Stimulated activated CD4-positive, alpha-beta T cell treated with anti-CD3 and anti-CD28 coated beads, Interleukin-12 subunit alpha, Interleukin-12 subunit beta, amount 100 ng/mL, for 24 hours (primary cell): ENCODE results near the gene LIN52.
A peak's percentile ranks its signal among the peaks of the same experiment; 100 is the strongest.

ENCODE experiments used
- DNase-seq, 2 experiments: peaks; one replicate each; pipeline ENCODE4 v3.0.0-alpha.2; 2020; ENCODE audit warnings: low read depth in 2 of 2

LIN52 gene, protein sequence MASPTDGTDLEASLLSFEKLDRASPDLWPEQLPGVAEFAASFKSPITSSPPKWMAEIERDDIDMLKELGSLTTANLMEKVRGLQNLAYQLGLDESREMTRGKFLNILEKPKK

DNA sequence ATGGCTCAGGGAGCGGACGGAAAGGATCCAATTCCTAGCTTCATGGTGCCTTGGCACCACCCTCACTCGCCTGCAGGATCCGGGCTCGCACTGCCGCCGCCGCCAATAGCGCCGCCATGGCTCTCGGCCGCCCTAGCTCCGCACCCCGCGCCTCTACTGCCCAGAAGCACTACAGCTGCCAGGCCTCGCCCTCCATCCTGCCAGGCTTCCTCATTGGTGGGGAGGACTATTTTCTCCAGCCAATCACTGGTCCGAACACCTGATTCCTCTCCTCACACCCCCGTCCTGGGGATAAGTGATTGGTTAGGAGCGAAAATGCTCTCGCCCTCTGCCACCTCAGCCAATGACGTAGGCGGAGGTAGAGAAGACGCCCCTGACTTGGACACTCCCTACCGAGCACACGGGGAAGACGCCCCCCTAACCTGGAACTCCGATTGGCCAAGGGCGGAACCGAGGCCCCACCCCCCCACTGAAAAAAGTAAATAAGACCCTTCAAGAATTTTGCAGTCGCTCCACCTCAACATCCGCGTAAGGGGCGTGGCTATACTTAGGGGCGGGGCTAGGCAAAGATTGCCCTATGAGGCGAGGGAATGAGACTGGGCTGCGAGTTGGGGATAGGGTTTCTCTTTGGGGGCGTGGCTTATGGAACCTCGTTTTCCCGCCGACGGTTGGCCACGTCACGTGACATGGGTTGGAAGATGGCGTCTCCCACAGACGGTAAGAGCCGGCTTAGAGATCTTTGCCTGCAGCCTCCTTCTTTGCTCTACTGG lies at the start of gene LIN52, which contains the start of gene ALDH6A1:
TSS of gene LIN52 (plus strand) at position 680 of the 770 bp plus-strand sequence. CDS start at position 699, 19 bp downstream.
TSS of gene ALDH6A1 (minus strand) at position 177 of the 770 bp plus-strand sequence. CDS start at position 118, 59 bp downstream.
- DNase-seq = peak; percentile 99 to 100

DNA sequence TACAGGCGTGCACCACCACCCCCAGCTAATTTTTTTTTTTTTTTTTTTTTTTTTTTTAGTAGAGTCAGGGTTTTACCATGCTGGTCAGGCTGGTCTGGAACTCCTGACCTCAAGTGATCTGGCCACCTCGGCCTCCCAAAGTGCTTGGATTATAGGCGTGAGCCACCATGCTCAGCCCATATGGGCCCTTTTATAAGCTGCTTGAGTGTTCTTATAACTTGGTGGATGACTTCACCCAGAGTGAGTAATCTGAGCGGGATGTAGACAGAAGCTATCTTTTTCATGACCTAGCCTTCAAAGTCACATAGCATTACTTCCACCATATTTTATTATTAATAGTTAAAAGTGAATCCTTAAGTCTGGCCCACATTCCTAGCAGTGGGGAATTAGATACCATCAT lies 49.2 kb upstream of the LIN52 start:
- DNase-seq = no peak

DNA sequence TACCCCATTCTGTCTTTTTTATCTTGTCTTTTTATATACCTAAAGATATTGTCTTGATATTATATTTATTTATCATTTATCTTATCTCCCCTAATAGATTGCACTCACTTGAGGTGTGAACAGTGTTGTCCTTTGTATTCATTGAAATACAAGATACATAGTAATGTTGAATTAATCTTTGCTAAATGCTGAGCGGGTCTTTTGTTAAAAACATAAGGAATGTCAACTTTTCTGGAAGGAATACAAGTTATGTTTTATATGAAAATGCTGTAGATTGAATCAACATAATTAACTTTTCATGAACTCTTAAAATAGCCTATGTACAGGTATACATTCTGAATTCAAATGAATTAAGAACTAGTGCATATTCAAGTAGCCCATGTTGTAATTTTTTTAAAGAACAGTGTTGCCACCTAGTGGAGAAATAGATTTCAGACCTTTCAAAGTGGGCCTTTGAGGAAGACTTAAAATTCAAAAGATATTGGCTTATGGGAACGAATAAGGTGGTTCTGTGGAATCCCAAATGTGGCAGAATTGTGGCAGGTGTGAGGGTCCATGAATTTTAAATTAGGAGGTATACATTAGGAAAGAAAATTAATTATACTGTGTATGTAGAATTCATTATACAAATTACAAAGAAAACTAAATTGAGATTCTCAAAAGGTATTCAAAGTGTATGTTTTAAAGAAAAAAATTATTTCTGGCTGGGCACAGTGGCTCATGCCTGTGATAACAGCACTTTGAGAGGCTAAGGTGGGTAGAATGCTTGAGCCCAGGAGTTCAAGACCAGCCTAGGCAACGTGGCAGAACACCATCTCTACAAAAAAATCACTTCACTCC lies 46.5 kb upstream of the LIN52 start:
- DNase-seq = no peak

DNA sequence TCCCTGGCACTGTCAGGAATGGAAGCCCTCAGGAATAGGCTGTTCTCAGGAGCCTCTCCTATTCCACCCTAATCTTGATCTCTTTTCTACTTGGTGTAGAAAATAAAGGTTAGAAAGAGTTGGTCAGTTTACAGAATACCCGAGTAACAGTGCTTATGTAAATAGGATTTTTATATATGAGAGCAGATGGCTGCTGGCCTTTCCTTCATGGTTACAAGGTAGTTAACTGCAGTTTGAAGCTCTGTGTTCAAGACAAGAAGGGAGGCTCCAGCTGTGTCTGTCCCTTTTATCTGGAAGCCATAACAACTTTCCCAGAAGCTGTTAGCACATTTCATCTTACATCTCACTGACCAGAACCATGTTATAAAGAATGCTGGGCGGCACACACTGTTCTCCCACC lies 42.5 kb upstream of the LIN52 start:
- DNase-seq = no peak

DNA sequence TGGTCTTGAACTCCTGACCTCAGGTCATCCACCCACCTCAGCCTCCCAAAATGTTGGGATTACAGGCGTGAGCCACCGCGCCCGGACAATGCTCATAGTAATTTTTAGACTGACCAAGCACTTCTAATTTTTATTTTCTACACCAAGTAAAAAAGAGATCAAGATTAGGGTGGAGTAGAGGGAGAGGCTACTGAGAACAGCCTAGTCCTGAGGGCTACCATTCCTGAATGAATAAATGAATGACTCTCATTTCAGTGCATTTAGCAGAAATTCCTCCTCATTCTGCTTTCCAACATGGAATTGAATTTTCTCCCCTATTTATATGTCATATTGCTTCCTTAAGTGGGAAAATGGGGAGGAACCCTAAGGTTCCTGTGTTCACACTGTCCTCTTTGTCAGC lies 39.2 kb upstream of the LIN52 start:
- DNase-seq = no peak

DNA sequence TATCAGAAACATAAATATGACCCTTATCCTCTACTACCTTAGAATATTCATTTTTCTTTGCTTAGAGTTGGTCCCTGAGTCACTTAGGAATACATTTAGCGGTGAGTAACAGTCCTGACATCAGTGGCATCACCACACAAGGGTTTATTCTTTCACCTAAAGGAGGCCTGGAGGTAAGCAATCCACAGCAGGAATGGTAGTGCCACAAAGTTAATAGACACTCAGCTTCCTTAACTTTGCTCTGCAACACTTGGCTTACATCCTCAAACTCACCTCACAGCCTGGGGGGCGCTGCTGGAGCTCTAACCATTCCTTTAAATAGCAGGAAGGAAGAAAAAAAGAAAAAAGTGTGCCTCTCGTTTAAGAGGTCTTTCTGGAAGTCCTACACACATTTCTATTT lies 36.5 kb upstream of the LIN52 start:
- DNase-seq = no peak

DNA sequence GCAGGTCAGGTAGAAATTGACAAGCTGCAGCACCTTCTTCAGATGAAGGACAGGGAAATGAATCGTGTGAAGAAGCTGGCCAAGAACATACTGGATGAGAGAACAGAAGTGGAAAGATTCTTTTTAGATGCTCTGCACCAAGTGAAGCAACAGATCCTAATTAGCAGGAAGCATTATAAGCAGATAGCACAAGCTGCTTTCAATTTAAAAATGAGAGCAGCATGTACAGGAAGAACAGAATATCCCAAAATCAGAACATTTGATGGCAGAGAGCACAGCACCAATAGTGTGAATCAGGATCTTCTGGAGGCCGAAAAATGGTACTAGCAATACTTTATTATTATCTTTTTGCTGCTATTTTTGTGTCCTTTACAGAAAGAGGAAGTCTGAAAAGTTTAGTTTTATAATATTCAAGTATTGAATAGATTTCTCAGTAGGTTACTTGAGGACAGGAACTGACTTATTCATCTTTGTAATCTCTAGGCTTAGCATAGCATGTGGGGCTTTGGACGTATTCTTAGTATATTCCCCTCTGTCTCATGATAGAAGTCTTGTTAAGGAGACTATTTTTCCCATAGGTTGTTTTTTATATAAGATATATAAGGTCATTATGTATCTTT lies 34.8 kb upstream of the LIN52 start:
- DNase-seq = no peak

DNA sequence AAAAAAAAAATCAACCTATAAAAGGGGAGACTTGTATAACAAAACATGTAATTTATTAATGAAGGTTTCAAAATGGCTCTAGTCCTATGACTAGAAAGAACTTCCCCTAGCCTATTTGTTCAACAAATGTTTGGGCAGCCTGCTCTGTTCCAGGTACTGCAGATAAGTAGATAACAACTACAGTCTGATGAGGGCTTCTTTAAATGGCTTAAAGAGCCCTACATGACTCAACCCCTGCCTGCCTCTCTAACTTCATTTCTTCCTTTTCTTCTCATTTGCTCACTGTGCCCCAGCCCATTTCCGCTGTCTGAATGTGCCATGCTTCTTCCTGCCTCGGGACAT lies 22.0 kb upstream of the LIN52 start:
- DNase-seq = no peak

DNA sequence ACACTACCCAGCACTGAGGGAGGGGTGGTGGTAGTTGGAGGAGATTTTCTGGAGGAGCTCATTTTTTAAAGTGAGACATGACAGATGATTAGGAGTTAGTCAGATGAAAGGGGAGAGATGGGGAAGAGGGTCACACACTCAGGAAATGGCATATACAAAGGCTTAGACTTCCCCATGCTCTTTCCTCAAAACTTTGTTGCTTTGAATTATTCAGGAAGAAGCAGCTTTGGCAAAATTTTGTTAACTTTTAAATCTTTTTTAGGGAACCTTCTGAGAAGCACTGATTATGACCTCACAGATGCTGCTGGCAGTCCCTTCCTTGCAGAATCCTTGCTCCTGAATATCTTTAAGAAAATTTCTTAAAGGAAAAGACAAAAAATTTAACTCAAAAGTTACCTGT lies 20.3 kb upstream of the LIN52 start:
- DNase-seq = no peak

DNA sequence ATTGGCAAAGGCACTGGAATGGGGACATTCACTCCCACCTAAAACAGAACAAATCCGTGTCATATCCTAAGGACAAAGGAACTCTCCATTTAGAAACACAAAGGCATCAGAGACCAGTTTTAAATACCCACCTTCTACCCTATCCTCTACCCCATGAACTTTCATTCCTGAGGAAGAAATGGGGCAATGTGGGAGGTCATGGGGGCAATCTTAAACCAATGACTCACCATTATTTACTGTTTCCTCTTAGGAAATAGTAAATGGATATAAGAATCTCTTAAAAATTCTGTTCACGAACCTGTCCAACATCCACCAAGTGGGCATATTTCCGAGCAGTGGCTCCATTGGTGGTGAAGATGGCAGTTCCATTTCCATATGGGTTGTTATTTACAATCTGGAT lies 19.9 kb upstream of the LIN52 start:
- DNase-seq = no peak

DNA sequence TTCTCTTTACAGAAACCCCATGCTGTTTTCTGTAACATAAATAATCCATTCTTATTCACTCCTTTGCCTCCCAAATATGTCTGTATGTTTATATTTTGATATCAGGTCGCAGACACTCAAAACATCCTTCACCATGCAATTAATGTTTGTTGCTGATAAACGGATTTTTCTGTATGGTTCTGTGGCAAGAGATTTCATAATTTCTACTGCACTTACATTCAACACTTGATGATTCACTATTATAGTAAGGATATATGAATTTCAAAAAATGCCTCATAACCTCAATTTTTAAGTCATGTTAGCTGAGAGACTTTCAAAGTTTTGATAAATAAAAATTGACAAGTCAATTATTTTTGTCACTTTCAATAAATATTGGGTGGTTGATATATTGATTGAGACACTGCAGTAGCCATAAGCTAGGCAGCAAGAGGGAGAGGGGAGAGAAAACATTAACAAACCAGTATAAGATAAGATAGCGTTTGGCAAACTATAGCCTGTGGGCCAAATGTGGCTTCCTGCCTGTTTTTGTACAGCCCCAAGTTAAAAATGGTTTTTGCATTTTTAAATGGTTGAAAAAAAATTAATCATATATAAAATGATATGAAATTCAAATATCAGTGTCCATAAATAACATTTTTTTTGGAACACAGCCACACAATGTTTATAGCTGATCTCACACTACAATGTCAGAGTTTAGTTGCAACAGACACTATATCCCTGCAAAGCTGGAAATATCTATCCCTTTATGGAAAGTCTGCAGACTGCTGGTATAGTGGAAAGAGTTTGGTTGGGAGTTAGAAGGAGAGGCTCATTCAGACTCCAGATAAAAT lies 18.8 kb upstream of the LIN52 start:
- no peak for DNase-seq

DNA sequence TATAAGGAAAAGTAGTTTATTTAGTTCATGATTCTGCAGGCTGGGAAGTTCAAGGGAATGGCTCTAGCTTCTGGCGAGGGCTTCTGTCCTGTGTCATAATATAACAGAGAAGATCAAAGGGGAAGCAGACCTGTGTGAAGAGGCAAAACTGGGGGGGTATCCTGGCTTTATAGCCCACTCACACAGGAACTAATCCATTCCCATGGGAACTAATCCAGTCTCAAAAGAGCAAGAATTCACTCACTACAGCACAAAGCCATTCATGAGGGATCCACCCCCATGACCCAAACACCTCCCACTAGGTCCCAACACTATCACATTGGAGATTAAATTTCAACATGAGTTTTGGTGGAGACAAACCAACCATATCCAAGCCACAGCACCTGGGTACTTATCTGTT lies 7.4 kb upstream of the LIN52 start:
- DNase-seq = no peak

DNA sequence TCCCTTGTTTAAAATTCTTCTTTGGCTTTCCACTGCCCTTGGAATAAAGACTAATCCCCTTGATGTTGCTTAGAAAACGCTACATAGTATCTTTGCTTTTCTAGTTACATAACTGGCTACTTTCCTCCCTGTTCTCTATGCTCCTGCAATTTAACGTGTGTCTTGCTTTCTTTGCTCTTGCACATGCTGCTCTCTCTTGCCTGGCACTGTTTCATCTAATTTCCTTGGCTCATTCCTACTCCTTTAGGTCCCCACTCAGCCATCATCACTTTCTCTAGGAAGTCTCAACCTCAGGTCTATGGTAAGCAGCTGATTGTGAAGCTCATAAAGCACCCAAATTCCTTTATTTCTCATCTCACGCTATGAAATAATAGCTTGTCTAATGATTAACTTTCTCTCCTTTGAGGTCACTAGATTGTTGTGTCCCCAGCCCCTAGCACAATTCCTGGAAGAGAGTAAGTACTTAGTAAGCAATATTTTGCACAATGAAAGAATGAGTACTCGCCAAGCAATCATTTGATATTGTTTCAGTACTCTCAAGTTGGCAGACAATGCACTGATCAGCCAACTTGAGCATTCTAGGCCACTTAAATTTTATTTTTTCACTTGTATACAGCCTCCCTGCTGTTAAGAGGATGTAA lies 3.8 kb upstream of the LIN52 start:
- DNase-seq = no peak

DNA sequence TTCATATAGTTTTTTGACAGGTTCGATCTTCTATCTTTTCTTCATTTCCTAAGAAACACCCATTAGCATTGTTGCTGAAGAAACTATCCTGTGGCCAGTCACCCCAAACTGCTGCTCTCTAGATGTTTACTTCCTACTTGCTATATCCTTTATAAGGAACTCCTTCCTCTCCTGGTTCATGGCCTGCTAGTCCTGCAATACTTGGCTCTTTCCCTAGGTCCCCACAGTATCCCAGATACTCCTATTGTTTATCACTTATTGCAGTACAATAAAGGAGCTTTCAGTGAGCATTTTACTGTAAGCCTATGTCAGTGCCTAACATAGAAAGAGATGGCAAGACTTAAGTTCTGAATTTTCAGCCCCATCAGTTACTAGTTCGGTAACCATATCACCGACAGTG lies 3.3 kb upstream of the LIN52 start:
- DNase-seq = no peak

DNA sequence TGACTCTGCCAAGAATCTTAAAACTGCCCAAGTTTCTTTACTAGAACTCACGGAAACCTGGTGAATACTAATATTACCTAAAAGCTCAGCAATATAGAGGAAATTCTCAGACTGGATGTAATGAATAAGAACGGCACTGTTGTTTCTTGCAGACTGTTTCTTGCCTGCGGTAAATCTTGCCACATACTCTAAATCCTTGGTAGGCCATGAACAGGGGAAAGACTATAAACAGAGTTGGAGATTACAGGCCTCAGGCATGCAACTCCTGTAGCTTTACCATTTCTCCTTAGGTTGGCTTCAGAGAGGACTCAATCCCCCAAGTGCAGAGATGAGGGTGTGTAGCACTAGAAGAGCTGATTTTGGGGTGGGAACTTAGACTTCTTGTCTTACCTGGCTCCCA lies 1.6 kb upstream of the LIN52 start:
- no peak for DNase-seq

DNA sequence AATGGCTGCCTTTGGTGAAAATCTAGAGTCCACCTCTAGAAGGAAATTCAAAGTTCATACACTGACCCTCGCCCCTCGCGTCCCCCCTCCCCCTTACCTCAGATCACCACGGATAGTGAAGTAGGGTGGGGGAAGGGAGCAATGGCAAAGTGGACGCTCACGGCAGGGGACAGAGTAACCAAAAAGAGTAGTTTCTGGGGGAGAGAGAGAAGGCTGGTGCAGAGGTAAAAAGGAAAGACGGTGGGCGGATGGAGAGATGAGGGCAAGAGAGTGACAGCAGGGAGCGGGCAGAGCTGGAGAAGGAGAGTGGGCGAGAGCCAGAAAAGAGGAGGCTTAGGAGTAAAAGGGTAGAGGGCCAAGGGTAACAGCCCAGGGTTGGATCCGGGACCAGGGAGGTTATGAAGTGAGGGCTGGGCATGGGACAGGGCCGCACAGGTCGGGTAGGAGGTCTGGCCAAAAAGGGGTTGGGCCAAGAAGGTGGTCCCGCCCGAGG lies 926 bp upstream of the LIN52 start:
- DNase-seq = no peak

DNA sequence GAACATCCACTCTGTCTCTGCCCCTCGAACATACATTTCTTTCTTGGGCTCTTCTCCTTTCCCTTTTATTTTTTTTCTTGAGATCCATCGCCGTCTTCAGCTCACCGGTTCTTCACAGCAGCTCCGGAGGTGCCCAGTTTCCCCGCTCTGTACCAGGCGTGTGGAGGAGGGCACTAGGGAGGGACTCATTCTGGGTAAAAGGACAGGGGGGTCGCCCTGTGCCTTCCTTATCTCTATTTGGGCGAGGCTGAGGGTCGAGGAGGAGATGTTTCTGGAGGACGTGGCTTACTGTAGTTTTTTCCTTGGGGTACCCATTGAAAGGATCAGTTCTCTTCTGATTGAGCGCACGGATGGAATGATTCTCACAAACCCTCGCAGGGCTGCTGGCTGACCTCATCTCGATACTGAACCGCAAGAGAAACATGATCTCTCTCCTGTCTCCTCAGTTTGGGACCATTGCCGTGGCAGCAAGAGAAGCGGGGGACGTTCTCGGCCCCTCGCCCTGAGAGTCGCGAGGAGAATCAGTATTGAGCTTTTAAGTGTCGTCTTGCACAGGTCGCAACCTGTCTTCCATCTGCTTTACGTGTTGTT lies 386 bp downstream of the LIN52 start:
- peak in 1 of 2 experiments; percentile 7 for DNase-seq

DNA sequence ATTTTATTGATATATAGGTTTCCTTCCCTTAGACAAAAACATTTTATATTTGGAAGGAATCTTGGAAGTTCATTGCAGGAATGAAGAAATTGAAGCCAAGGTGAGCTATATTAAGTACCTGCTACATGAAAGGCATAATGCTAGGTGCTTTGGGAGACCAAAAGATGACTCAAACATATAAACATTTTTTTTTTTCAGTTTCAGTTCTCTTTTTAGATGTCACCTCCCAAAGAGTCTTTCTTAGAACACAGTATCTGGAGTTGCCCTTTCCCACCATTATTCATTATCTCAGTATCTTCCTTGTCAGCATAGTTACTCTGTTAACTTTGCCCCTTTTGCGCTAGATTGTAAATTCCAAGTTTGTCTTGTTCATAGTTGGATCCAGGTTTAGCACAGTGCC lies 1.1 kb downstream of the LIN52 start:
- no peak for DNase-seq

DNA sequence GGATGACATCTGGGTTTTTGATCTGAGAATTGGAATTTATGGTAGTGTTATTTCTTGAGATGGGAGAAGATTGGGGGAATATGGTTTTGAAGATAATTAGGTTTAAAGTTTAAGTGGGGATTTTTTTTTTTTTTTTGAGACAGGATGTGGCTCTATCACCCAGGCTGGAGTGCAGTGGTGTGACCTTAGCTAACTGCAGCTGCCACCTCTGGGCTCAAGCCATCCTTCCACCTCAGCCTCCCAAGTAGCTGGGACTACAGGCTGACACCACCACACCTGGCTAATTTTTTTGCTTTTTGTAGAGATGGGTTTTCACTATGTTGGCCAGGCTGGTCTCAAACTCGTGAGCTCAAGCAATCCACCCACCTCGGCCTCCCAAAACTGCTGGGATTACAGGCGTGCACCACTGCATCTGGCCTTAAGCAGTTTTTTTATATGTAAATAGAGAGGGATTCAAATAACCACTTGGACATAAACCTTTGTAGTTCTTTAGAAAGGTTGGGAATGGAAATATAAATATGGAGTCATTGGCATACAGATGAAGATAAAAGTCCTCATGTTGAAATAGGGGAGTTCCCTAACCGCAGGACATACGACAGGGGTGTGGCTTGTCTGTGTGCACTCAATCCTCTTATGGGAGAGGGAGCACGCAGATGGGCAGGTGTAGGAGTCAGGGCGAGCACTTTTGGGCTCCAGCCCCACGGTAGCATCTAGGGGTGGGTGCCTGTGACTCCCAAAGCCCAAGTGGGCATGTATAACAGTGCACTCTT lies 4.7 kb downstream of the LIN52 start:
- no peak for DNase-seq

DNA sequence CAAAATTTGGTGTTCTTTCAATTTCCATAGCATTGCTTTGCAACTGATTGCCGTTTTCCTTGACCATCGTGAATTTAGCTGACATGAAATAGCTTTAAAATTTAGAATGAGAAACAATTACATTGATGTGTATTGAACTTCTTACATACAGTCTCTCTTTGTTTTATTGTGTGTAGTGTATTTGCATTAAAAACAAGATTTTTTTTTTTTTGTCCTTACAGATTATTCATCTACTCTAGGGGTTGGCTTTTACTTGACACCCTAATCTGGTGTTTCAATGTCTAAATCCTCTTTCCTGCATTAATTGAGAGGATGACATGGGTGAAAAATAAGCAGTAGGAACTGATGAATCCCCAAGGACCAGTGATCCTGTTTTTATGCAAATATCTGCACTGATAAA lies 20.6 kb downstream of the LIN52 start:
- no peak for DNase-seq
